NCI-H1092 (cell line): Measurements from ENCODE around the gene TRPC4AP.

ENCODE experiments used
- DNase-seq: peaks from one replicate; lab custom pipeline; 2025; lab: John Stamatoyannopoulos, UW

TRPC4AP gene

GRCh38 chr20:34986311-34987287 is 106.0 kb downstream of the TRPC4AP start:
- no peak for DNase-seq

GRCh38 chr20:34985461-34986310 is 106.9 kb downstream of the TRPC4AP start:
- DNase-seq = no peak

GRCh38 chr20:34984756-34985261 is 107.8 kb downstream of the TRPC4AP start:
- no peak for DNase-seq

- DNase-seq = no peak
Measured at GRCh38 chr20:34983995-34984735, 108.4 kb downstream of the TRPC4AP start.

GRCh38 chr20:34983089-34983820 is 109.4 kb downstream of the TRPC4AP start:
- DNase-seq = no peak

- DNase-seq = no peak
Measured at GRCh38 chr20:34982270-34983088, 110.1 kb downstream of the TRPC4AP start.

- no peak for DNase-seq
Measured at GRCh38 chr20:34980543-34981233, 111.9 kb downstream of the TRPC4AP start.

- no peak for DNase-seq
Measured at GRCh38 chr20:34979366-34980153, 113.0 kb downstream of the TRPC4AP start.

GRCh38 chr20:34978092-34978744 is 114.4 kb downstream of the TRPC4AP start:
- DNase-seq = no peak

- DNase-seq = no peak
Measured at GRCh38 chr20:34977365-34978091, 115.1 kb downstream of the TRPC4AP start.

- no peak for DNase-seq
Measured at GRCh38 chr20:34976286-34976685, 116.3 kb downstream of the TRPC4AP start.

GRCh38 chr20:34974246-34974645 is 118.4 kb downstream of the TRPC4AP start:
- no peak for DNase-seq

GRCh38 chr20:34971561-34972235 is 120.9 kb downstream of the TRPC4AP start:
- DNase-seq = no peak

- no peak for DNase-seq
Measured at GRCh38 chr20:34970846-34971560, 121.6 kb downstream of the TRPC4AP start.

GRCh38 chr20:34970193-34970840 is 122.3 kb downstream of the TRPC4AP start:
- DNase-seq = no peak
